Uterus (tissue), 2 donors: ENCODE measurements around the gene NUDT2.

Experiments used
- CTCF ChIP-seq, 4 experiments: fragments of 200-600 bp in 2 of 4; fragments of 450-650 bp in 2 of 4; sonication (generic) in 2 of 4; IDR thresholded peaks; one replicate each; pipeline ENCODE4 v1.5.1; 2016 to 2019; ENCODE audit warnings: antibody characterized with exemption in 4 of 4, mild to moderate bottlenecking in 2 of 4, moderate library complexity in 1 of 4
- POLR2A ChIP-seq, 2 donors: fragments of 450-650 bp; IDR thresholded peaks; one replicate each; pipeline ENCODE4 v1.6.1; 2016; ENCODE audit warnings: antibody characterized with exemption in 2 of 2, mild to moderate bottlenecking in 1 of 2, moderate library complexity in 1 of 2

GRCh38 chr9:34365282-34365681 lies 35.9 kb downstream of the NUDT2 start:
- no peak for TF ChIP-seq CTCF (IDR thresholded peaks at IDR 0.05)
- no peak for TF ChIP-seq POLR2A (IDR thresholded peaks at IDR 0.05)
